ENCODE measurements around the gene SGK1. TPM values are rescaled to one million over a fixed set of nuclear protein-coding genes. Genes with fewer than 3 reads are reported as not detected.
"Not testable (repeated sequence)": the region's sequence is repeated elsewhere in the genome, so short reads cannot be mapped to it uniquely, and the experiment has no call there.

SGK1 gene
- total RNA-seq, 1 donor from 2014 or later, result 46.3 TPM

DNA sequence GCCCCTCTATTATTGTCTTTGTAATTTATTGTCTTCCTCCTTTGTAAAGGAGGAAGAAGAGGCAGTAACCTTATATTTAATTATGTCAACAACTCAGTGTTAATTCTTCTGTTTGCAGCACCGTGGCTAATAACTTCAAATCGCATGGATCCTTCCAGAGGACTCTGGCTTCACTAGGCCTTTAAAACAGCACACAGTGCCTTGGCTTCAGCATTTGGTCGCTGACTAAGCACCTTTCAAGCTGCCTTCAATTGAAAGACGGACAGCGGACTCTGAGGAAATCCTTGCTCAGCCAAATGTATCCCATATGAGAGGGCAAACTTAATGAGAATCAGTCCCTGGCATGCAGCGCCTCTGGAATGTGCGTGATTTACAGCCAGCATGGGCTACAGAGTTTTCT is 64.2 kb downstream of the SGK1 start:
- no peak for DNase-seq (ENCODE audit: low spot score)

DNA sequence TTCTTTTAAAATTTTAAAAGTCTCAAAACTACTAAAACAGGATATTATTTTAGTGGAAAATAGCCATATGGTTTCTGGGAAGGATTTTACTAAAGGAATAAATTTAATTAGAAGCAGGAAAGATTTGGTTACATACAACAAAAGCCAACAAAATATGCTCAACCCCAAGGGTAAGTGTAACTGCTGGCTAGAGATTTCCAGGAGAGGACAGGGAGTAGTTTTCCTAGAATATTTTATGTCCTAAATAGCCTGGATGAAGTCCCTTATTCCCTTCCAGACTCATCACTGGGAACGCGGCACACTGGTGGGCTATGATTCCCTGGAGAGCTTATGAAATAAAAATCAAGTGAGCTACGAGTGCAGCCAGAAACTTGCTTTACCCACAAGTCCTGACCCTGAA is 66.6 kb downstream of the SGK1 start:
- DNase-seq (ENCODE audit: low spot score), result no peak

DNA sequence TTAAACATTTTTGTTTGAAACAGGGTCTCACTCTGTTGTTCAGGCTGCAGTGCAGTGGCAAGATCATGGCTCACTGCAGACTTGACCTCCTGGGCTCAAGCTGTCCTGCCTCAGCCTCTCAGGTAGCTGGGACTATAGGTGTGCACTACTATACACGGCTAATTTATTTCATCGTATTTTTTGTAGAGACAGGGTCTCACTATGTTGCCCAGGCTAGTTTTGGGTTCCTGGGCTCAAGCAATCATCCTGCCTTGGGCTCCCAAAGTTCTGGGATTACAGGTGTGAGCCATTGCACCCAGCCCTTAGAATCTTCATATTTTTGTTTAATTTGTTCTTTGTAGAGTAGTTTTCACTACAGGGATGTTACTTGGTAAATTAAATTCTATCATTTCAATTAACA is 67.1 kb downstream of the SGK1 start:
- no peak for DNase-seq (ENCODE audit: low spot score)

DNA sequence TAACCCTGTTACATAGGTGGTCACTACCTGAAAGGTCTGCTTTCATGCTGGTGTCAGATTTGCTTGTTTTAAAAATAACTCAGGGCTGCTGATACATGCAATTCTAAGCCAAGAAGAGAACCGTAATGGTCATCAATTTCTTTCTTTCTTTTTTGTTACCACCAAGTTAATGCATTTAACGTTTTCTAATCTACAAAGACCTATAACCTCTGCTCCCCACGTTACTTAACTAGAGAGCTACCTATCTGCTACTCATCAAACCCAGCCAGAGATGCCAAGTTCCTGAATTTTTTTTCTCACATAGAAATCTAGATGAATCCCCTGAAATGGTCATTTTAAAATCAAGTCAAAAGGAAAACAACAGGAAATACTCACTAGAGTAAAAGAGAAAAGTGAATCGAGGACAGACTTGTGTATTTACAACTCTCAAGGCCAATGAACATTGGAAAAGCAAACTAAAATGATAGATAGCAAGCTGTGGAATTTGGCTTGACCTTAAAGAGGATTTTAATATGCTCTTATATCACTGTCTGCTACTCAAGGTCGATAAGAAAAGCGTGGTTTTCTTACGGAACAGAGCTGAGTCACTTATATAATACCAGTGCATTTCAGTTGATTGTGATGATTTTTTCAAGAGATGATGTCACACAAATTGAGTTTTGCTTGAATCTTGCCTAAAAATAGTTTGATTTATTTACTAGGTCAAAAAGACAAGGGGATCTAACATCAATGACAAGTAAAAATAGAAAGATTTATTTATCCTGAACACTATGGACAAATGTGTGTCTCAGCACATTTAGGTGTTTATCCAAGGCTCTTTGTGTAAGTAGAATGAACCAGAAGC is 67.9 kb downstream of the SGK1 start:
- DNase-seq (ENCODE audit: low spot score), result no peak

DNA sequence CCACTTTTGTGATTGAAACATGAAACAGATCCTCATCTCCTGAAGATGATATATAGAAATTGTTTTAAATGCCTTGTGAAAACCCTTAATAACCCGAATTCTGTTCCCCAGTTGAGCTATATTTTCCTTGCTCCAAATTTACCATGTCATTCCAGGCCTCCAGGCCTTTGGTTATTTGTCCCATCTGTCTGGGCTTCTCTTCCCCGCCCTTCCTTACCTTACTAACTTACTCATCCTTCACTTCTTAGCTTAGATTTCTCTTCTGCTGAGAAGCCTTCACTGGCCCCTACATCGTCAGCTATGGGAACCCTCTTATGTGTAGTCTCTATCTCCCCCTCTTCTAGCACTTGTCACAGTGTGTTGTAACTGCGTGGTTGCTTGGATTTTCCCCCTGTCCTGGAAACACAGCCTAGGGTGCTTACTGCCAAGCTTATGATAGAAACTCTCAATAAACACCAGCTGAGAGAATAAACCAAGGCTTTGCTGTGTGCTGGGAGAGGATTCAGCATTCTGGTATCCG is 68.6 kb downstream of the SGK1 start:
- no peak for DNase-seq (ENCODE audit: low spot score)

DNA sequence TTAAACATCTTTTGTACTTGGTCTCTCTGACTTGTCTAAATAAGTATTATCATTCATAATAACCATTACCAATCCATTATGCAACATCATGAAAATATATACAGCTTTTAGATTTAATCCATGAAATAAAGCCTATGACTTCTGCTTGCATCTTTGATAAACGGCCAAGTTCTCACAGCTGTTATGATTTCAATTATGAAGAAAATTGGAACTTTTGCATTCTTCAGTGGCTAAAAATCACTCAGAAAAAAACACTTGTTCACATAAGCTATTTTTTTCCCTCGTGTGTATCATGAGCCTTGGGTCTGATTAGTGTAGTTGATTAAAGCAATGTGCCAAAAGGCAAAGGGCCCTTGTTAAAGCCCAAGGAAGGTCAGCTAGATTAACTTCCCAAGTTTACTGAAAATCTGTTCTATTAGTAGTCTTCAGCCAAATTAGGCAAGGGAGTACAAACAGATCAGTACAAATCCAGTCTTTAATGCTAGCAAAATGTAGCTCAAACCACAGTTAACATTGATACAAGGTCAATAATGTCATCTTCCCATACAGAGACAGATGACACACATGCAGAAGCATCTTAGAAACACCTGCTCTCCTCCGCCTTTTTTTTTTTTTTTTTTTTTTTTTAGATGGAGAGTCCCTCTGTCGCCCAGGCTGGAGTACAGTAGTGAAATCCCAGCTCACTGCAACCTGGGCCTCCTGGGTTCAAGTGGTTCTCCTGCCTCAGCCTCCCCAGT is 69.9 kb downstream of the SGK1 start:
- DNase-seq (ENCODE audit: low spot score), result no peak

DNA sequence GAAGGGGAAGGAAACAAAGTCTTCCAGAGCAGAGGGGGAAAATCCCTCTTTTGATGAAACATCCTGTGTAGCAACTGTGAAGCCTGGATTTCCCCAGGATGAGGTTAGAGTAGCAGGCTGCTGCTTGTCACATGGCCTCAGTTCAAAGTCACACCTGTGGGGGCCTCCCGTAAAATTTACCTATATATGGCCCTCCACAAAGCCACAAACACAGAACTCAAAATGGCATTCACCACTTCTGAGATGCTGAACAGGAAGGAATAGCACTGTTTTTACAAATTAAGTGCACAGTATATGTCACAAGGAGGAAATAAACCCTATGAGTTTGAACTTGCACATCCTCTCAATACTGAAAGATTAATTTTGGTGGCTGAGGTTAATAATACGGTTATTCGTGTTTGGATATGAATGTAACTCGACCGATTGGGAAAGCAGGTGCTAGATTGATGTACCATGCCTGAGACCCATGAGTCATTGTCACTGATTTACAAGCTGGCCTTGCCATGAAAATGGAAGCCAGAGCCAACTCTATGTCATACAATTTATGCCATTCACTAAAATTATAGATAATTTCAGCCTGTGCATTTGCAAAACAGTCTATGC is 70.6 kb downstream of the SGK1 start:
- no peak for DNase-seq (ENCODE audit: low spot score)

DNA sequence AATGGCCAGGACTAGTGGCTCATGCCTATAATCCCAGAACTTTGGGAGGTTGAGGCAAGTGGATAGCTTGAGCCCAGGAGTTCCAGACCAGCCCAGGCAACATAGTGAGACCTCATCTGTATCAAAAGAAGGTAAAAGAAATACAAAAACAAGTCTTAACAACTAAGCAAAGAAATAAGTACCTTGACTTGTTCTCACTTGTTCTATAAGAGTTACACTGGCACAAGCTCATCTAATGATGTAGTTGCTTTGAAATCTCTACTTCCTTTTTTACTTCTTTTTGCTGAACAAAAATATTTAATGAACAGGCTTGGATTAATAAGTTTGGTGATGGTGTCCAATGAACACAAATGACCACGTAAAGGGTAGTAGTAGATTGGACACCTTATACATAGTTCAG is 72.2 kb downstream of the SGK1 start:
- DNase-seq (ENCODE audit: low spot score), result no peak

DNA sequence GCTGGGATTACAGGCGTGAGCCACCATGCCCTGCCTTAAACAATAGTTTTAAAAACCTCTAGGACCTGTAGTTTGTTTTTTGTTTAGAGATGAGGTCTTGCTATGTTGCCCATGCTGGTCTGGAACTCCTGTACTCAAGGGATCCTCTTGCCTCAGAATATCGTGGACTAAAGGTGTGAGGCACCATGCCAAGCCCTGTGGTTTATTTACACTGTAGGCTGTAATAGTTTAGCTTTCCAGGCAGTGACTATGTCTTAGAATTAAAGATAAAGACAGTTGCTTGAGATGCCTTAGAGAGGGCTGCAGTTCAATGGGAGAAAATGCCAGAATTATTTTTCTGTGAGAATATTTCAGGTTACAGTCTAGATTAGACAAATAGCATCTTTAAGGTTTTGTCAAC is 72.9 kb downstream of the SGK1 start:
- no peak for DNase-seq (ENCODE audit: low spot score)

DNA sequence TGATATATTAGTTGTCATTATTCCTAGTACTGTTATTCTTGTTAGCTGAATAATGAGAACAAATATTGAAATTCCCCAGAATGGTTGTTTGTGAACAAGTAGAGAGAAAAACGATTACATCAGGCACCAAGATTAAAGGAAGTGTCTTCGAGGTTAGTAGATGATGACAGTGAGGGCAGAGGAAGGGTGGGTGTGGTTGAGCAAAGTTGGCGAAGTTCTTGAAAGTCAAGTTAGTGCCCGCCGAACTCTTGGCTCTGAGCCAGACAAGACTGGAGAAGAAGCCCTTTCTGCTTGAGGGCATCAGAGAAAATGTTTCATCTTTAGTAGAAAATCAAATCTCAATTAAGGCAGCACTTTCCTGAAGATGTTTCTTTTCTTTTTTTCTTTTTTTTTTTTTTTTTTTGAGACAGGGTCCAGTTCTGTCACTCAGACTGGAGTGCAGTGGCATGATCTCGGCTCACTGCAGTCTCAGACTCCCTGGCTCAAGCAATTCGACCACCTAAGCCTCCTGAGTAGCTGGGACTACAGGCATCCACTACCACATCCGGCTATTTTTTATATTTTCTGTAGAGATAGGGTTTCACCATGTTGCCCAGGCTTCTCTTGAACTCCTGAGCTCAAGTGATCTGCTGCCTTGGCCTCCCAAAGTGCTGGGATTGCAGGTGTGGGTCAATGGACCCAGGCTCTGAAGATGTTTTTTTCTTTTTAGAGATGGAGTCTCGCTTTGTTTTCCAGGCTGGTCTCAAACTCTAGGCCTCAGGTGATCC is 77.1 kb downstream of the SGK1 start:
- peak; percentile 69 for DNase-seq (ENCODE audit: low spot score)

DNA sequence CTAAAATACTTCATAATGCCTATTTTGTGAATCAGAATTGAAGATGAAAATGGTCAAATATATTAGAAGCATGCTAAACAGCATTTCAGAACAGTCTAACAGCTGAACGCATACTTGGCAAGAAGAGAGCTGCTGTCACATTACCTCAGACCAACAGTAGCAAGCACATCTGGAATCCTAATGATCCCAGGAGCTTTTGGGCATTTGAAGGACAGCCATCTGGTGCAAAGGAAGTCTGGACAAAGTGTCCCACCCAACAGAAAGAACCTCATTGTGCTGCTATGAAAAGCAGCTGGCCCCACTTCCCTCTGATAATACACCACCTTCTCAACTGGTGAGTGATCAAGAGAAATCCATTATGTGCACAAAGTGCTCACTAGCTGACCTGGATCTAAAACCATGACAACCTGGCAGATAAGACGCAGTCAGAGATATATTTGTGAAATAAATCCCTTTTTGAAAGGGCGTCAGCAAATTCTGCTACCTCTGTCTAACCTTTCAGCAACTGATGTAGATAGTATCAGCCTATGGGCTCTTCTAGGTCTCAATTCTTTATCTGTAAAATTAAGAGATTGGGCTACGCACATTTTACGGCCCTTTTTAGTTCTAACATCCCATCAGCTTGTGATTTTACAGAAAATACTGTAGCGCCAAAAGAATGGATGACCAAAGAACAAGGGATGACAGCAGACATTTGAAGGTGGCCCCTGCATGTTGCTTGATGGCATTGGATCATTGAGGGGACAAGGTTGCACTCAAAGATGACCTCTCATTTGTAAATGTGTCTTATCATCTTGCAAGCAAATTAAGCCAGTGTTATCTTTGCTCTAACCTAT is 78.7 kb downstream of the SGK1 start:
- DNase-seq (ENCODE audit: low spot score), result no peak

DNA sequence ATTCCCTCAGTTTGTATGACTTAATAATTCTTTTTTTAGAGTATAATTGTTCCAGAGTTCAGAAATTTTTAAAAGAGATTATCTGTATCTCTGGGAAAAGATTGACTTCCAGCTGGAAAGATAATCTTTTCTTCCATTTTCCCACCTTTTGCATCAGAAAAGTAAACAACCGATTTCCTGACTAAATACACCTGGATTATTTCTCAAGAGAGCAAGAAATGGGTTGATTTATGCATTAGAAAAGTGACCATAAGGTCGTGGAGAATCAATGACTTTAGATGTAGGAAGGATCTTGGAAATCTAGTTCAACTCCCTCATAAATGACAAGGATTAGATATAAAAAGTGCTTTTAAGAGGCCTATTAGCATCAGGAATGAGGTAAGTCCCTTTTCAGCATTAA is 79.9 kb downstream of the SGK1 start:
- no peak for DNase-seq (ENCODE audit: low spot score)

DNA sequence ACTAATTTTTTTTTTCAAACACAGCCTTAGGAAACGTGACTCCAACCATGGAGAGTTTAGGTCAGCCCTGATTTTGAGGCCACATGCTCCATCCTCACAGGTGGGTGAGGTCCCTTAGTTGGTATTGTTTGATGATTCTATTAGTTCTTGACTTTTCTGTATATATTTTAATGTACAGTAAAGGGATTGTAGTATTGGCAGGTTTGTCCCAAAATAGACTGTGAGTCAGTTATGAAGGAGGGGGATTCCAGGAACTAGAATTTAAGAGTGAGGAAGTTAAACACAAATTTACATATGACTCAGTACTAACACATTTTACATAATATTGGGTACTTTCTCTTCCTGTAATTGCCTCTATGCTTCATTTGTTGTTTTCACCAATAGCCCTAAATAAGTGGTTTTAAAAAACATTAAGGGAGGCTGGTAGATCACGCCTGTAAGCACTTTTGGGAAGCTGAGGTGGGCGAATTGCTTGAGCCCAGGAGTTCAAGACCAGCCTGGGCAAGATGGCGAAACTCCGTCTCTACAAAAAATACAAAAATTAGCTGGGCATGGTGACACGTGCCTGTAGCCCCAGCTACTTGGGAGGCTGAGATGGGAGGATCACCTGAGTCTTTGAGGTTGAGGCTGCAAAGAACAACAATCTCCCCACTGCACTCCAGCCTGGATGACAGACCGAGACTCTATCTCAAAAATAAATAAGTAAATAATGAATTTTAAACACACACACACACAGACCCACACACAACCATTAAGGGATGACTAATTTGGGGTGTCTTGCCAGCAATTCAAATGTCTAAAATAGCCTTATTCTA is 81.8 kb downstream of the SGK1 start:
- DNase-seq (ENCODE audit: low spot score), result no peak

DNA sequence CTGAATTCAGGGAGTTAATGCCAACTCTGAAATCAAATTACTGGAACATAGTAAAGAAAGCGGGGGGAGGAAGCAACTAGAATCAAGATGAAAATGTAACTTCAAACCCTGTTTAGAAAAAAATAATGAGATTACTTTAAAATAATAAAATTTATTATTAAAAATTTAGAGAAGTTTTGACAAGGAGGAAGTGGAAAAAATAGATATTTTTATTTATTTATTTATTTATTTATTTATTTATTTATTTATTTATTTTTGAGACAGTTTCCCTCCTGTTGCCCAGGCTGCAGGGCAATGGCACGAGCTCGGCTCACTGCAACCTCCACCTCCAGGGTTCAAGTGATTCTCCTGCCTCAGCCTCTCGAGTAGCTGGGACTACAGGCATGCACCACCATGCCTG is 82.6 kb downstream of the SGK1 start:
- not testable (repeated sequence) for DNase-seq (ENCODE audit: low spot score)

DNA sequence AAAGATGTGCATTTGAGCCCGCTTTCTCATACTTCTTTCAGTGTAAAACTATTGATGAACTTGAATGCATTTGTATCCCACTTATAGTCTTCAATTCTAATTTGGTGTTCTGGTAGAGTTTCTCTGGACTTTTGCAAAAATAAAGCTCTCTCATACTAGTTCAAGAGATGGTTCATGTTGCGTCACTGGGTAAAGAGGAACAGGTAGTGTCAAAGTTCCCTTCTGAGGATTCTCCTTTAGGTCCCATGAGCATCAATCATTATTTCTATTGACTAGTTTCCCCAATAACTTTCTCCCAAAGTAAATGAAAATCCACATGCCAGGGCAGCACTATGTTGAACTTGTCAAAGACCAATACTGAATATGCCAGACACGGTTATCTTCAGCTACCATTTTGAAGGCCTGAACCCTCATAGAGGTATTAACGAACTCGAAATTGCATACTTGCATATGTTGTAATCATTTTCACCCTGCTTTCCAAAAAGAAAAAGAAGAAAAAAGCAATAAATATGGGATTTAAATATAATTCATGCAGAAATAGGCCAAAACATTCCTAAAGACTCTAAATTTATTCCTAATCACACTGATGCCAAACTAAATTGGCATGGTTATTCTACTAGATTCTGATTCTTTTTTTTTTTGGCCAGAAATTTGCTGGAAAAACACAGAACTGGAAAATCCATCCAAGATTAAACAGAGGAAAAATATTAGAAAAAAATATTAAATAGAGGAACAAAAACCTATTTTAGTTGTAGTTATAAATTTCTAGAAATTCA is 84.5 kb downstream of the SGK1 start:
- DNase-seq (ENCODE audit: low spot score), result no peak

DNA sequence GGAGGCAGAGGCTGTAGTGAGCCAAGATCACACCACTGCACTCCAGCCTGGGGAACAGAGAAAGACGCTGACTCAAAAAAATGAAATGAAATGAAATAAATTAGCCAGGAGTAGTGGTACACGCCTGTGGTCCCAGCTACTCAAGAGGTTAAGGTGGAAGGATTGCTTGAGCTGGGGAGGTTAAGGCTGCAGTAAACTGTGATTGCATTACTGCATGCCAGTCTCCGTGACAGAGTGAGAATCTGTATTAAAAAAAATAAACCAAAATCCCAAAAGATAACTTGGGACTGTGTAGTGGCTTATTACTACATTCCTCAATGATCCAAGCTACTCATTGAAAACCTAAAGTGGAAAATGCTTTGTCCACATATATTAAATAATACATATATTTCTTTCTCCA is 87.0 kb downstream of the SGK1 start:
- DNase-seq (ENCODE audit: low spot score), result no peak

DNA sequence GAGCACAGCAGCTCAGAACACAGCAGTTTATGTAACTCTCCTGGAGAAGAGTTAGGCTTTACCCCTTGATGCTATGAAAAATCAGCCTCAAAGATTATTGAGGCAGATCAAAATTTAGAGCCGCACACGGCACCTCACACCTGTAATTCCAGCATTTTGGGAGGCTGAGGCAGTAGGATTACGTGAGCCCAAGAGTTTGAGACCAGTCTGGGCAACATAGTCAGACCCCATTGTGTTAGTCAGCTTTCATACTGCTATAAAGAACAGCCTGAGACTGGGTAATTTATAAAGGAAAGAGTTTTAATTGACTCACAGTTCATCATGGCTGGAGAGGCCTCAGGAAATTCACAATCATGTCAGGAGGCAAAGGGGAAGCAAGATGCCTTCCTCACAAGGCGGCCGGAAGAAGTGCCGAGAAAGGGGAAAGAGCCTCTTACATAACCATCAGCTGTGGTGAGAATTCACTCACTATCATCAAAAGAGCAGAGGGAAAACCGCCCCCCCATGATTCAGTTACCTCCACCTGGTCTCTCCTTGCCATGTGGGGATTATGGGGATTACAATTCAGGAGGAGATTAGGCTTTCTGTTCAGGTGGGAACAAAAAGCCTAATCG is 87.7 kb downstream of the SGK1 start:
- DNase-seq (ENCODE audit: low spot score), result no peak

DNA sequence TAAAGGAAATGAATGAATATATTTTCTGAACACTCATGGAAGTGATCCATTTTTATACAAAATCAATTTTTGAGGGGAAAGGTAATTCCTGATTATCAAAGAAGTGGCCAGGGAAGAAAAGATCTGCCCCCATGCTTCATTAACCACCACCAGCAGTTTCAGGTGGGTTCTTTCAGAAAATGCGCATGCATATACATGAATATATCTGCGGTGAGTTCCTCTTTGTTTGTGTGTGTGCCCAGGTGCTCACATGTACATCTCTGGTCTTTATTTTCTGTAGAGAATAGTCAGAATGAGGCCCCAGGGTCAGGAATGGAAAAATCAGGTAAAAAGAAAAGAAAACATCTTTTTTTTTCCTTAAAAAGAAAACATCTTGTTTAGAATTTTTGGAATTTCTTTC is 88.4 kb downstream of the SGK1 start:
- DNase-seq (ENCODE audit: low spot score), result no peak
